ENCODE results near the gene SND1.

DNA sequence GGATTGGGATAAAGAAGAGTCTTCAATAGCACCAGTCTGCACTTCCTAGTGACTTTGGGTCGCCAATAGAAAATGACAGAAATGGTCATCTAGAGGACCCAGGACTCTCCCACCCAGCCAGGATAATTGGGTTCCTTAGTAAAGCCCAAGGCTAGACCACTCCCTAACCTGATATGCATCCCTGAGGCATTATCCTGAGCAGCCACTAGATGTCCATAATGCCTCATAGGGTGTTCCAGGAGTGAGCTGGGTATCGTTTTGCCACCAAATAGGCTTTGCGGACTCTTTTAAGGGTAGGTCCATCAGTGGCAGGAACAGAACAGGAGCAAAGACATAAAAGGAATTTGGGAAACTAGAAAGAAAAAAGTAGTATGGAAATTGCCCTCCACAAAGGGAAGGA lies 383.7 kb downstream of the SND1 start:
- TF ChIP-seq, protein P1, sequence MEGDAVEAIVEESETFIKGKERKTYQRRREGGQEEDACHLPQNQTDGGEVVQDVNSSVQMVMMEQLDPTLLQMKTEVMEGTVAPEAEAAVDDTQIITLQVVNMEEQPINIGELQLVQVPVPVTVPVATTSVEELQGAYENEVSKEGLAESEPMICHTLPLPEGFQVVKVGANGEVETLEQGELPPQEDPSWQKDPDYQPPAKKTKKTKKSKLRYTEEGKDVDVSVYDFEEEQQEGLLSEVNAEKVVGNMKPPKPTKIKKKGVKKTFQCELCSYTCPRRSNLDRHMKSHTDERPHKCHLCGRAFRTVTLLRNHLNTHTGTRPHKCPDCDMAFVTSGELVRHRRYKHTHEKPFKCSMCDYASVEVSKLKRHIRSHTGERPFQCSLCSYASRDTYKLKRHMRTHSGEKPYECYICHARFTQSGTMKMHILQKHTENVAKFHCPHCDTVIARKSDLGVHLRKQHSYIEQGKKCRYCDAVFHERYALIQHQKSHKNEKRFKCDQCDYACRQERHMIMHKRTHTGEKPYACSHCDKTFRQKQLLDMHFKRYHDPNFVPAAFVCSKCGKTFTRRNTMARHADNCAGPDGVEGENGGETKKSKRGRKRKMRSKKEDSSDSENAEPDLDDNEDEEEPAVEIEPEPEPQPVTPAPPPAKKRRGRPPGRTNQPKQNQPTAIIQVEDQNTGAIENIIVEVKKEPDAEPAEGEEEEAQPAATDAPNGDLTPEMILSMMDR (conservative IDR thresholded peaks at IDR 0.05; ENCODE audit: low read depth, low read length), result peak; percentile 68; the same call in 1 of the 2 replicates
- no peak for TF ChIP-seq EZH2phosphoT487 (IDR thresholded peaks at IDR 0.05; ENCODE audit: borderline replicate concordance, low read length)

All from PC-3 (cell line).